OCI-LY1 (cell line): Measurements from ENCODE around the gene SLCO3A1.

ENCODE experiments used
- H2AFZ ChIP-seq: fragments of 200-600 bp; sonication (generic), shearing (Covaris generic); 2 replicates; pipeline ENCODE4 v1.6.0; 2014; ENCODE audit warnings: antibody characterized with exemption, mild to moderate bottlenecking, low read length
- H3F3A ChIP-seq: fragments of 200-600 bp; sonication (generic), shearing (Covaris generic); 2 replicates; pipeline ENCODE4 v1.6.0; 2014; ENCODE audit warnings: mild to moderate bottlenecking, antibody characterized with exemption, low read length, moderate library complexity; ENCODE audit not compliant: insufficient read depth
- H3K27ac ChIP-seq: fragments of 200-600 bp; sonication (generic); 2 replicates; pipeline ENCODE4 v1.5.1; 2014; ENCODE audit warnings: low read length, mixed run types, mild to moderate bottlenecking, low read depth; ENCODE audit not compliant: poor library complexity, severe bottlenecking
- H3K27me3 ChIP-seq: fragments of 200-600 bp; sonication (generic); 2 replicates; pipeline ENCODE4 v1.6.0; 2014; ENCODE audit warnings: antibody characterized with exemption, mild to moderate bottlenecking, low read length, moderate library complexity; ENCODE audit not compliant: insufficient read depth
- H3K36me3 ChIP-seq: fragments of 200-600 bp; sonication (generic); 2 replicates; pipeline ENCODE4 v1.6.1; 2014; ENCODE audit warnings: mild to moderate bottlenecking, antibody characterized with exemption, low read length, moderate library complexity, mixed read lengths; ENCODE audit not compliant: insufficient read depth
- H3K4me1 ChIP-seq: fragments of 200-600 bp; sonication (generic); 2 replicates; pipeline ENCODE4 v1.5.1; 2014; ENCODE audit warnings: mild to moderate bottlenecking, low read length, moderate library complexity; ENCODE audit not compliant: insufficient read depth, severe bottlenecking
- H3K4me2 ChIP-seq: fragments of 200-600 bp; sonication (generic), shearing (Covaris generic); 2 replicates; pipeline ENCODE4 v1.6.1; 2014; ENCODE audit warnings: low read length
- H3K4me3 ChIP-seq: fragments of 200-600 bp; sonication (generic); 2 replicates; pipeline ENCODE4 v1.5.1; 2014; ENCODE audit warnings: low read length, low read depth, mild to moderate bottlenecking, mixed read lengths; ENCODE audit not compliant: poor library complexity, severe bottlenecking
- H3K79me2 ChIP-seq: fragments of 200-600 bp; shearing (Covaris generic); 2 replicates; pipeline ENCODE4 v1.6.1; 2016; ENCODE audit warnings: mixed run types, low read length, mixed read lengths; ENCODE audit not compliant: insufficient read depth
- H3K9ac ChIP-seq: fragments of 200-600 bp; sonication (generic), shearing (Covaris generic); 2 replicates; pipeline ENCODE4 v1.6.1; 2014; ENCODE audit warnings: mild to moderate bottlenecking, low read length, mixed read lengths
- H3K9me2 ChIP-seq: fragments of 200-600 bp; sonication (generic), shearing (Covaris generic); 2 replicates; pipeline ENCODE4 v1.6.1; 2014; ENCODE audit warnings: low read depth, mild to moderate bottlenecking, low read length, mixed read lengths
- H3K9me3 ChIP-seq: fragments of 200-600 bp; shearing (Covaris generic); 2 replicates; pipeline ENCODE4 v1.6.1; 2014; ENCODE audit warnings: low read length, mixed read lengths
- H4K20me1 ChIP-seq: fragments of 200-600 bp; sonication (generic), shearing (Covaris generic); 2 replicates; pipeline ENCODE4 v1.6.0; 2016; ENCODE audit warnings: mild to moderate bottlenecking, low read length; ENCODE audit not compliant: insufficient read depth
- CTCF ChIP-seq: fragments of 200-600 bp; sonication (generic), shearing (Covaris generic); IDR thresholded peaks from 2 replicates; pipeline ENCODE4 v1.5.1; 2017; ENCODE audit warnings: mild to moderate bottlenecking, antibody characterized with exemption, low read length, moderate library complexity, mixed read lengths
- EZH2 ChIP-seq: fragments of 200-600 bp; sonication (generic), shearing (Covaris generic); IDR thresholded peaks from 2 replicates; pipeline ENCODE4 v1.8.0; 2017; ENCODE audit warnings: borderline replicate concordance, mixed run types, mild to moderate bottlenecking, antibody characterized with exemption, low read length, moderate library complexity, mixed read lengths

Gene SLCO3A1

GRCh38 chr15:92095693-92096092, 242.2 kb downstream of the SLCO3A1 start:
- no peak for TF ChIP-seq CTCF
- H3F3A ChIP-seq: no peaks in the 10 kb centered on the region
- H3K79me2 ChIP-seq: no peaks in the 10 kb centered on the region
- H3K27ac ChIP-seq: no peak overlapping the region
- H3K4me2 ChIP-seq: no peak overlapping the region
- no peaks in the 10 kb centered on the region for H3K4me1 ChIP-seq
- no peak overlapping the region for H2AFZ ChIP-seq
- no peaks in the 10 kb centered on the region for H3K27me3 ChIP-seq
- no peak overlapping the region for H3K9ac ChIP-seq
- no peaks in the 10 kb centered on the region for H3K9me2 ChIP-seq
- H3K36me3 ChIP-seq: no peaks in the 10 kb centered on the region
- H3K9me3 ChIP-seq: no peaks in the 10 kb centered on the region
- no peaks in the 10 kb centered on the region for H4K20me1 ChIP-seq
- no peak overlapping the region for H3K4me3 ChIP-seq

GRCh38 chr15:92097474-92098178, 244.1 kb downstream of the SLCO3A1 start:
- no peaks in the 10 kb centered on the region for H3F3A ChIP-seq
- H3K27me3 ChIP-seq: no peaks in the 10 kb centered on the region
- no peak overlapping the region for H2AFZ ChIP-seq
- no peaks in the 10 kb centered on the region for H3K9me2 ChIP-seq
- no peak overlapping the region for H3K27ac ChIP-seq
- H3K4me1 ChIP-seq: peaks cover 5% of the 10 kb centered on the region
- no peaks in the 10 kb centered on the region for H4K20me1 ChIP-seq
- H3K9me3 ChIP-seq: no peaks in the 10 kb centered on the region
- H3K79me2 ChIP-seq: no peaks in the 10 kb centered on the region
- no peak overlapping the region for H3K4me2 ChIP-seq
- H3K9ac ChIP-seq: no peak overlapping the region
- TF ChIP-seq CTCF: peak; percentile 79
- TF ChIP-seq EZH2: no peak
- H3K4me3 ChIP-seq: no peak overlapping the region
- H3K36me3 ChIP-seq: no peaks in the 10 kb centered on the region

- TF ChIP-seq CTCF (no peak), EZH2 (no peak)
- H3K4me2 ChIP-seq: no peak overlapping the region
Measured at GRCh38 chr15:92098869-92099268, 245.4 kb downstream of the SLCO3A1 start.

More at GRCh38 chr15:92098869-92099268, 245.4 kb downstream of the SLCO3A1 start:
- no peaks in the 10 kb centered on the region for H3F3A ChIP-seq
- H3K79me2 ChIP-seq: no peaks in the 10 kb centered on the region
- peaks cover 5% of the 10 kb centered on the region for H3K4me1 ChIP-seq
- no peak overlapping the region for H3K9ac ChIP-seq
- H2AFZ ChIP-seq: no peak overlapping the region
- no peak overlapping the region for H3K27ac ChIP-seq
- H3K27me3 ChIP-seq: no peaks in the 10 kb centered on the region
- no peaks in the 10 kb centered on the region for H4K20me1 ChIP-seq
- H3K9me2 ChIP-seq: no peaks in the 10 kb centered on the region
- no peaks in the 10 kb centered on the region for H3K36me3 ChIP-seq
- no peaks in the 10 kb centered on the region for H3K9me3 ChIP-seq
- no peak overlapping the region for H3K4me3 ChIP-seq
